HG02852 (cell line): Measurements from ENCODE around the gene ERG.

Experiments
- ATAC-seq: cut with Tn5 transposase; IDR thresholded peaks from one replicate; pipeline ENCODE4 v1.9.1; 2021; ENCODE audit warnings: mild to moderate bottlenecking, moderate library complexity; ENCODE audit not compliant: unreplicated experiment

Gene ERG

GRCh38 chr21:38363693-38364092 lies 134.6 kb downstream of the ERG start:
- ATAC-seq, result no peak

- ATAC-seq, result no peak
Observed at GRCh38 chr21:38361324-38361723, 137.0 kb downstream of the ERG start.

- ATAC-seq, result no peak
Observed at GRCh38 chr21:38359835-38360234, 138.4 kb downstream of the ERG start.

GRCh38 chr21:38359090-38359489 lies 139.2 kb downstream of the ERG start:
- ATAC-seq, result no peak

GRCh38 chr21:38358666-38359065 lies 139.6 kb downstream of the ERG start:
- no peak for ATAC-seq

GRCh38 chr21:38358098-38358497 lies 140.2 kb downstream of the ERG start:
- no peak for ATAC-seq

- no peak for ATAC-seq
Observed at GRCh38 chr21:38356883-38357625, 141.2 kb downstream of the ERG start.

- no peak for ATAC-seq
Observed at GRCh38 chr21:38355992-38356781, 142.1 kb downstream of the ERG start.

GRCh38 chr21:38355353-38355752 lies 142.9 kb downstream of the ERG start:
- no peak for ATAC-seq

GRCh38 chr21:38354746-38355145 lies 143.5 kb downstream of the ERG start:
- ATAC-seq, result no peak

GRCh38 chr21:38354231-38354630 lies 144.0 kb downstream of the ERG start:
- ATAC-seq, result no peak

- ATAC-seq, result no peak
Observed at GRCh38 chr21:38352536-38353219, 145.6 kb downstream of the ERG start.

- ATAC-seq, result no peak
Observed at GRCh38 chr21:38351961-38352521, 146.2 kb downstream of the ERG start.

- no peak for ATAC-seq
Observed at GRCh38 chr21:38351176-38351959, 146.9 kb downstream of the ERG start.

GRCh38 chr21:38350684-38351083 lies 147.6 kb downstream of the ERG start:
- ATAC-seq, result no peak

- ATAC-seq, result no peak
Observed at GRCh38 chr21:38349977-38350376, 148.3 kb downstream of the ERG start.

- ATAC-seq, result no peak
Observed at GRCh38 chr21:38349111-38349746, 149.0 kb downstream of the ERG start.

GRCh38 chr21:38346286-38346685 lies 152.0 kb downstream of the ERG start:
- no peak for ATAC-seq

- ATAC-seq, result no peak
Observed at GRCh38 chr21:38343691-38344090, 154.6 kb downstream of the ERG start.

GRCh38 chr21:38342739-38343138 lies 155.5 kb downstream of the ERG start:
- no peak for ATAC-seq
